Spinal cord (tissue), 10 donors: ENCODE results near the gene KRTAP10-6. TPM values are rescaled to one million over a fixed set of nuclear protein-coding genes. Genes with fewer than 3 reads are reported as not detected.
"Not testable (repeated sequence)": the region's sequence is repeated elsewhere in the genome, so short reads cannot be mapped to it uniquely, and the experiment has no call there.

Experiments
- DNase-seq, 6 donors: peaks; one replicate each; pipeline versions ENCODE4 v3.0.0 to v3.0.0-alpha.2; 2013 to 2015; ENCODE audit warnings: low spot score in 6 of 6, low read depth in 4 of 6
- H3K27ac ChIP-seq: one replicate; pipeline ENCODE4 v1.5.1; 2013; ENCODE audit warnings: low read depth, low read length, control low read depth
- H3K27me3 ChIP-seq: one replicate; pipeline ENCODE4 v1.6.1; 2013; ENCODE audit warnings: low read length; ENCODE audit not compliant: control insufficient read depth, insufficient read depth
- H3K36me3 ChIP-seq: one replicate; pipeline ENCODE4 v1.6.1; 2013; ENCODE audit warnings: low read length; ENCODE audit not compliant: control insufficient read depth, insufficient read depth
- H3K4me1 ChIP-seq: one replicate; pipeline ENCODE4 v1.6.1; 2013; ENCODE audit warnings: low read length; ENCODE audit not compliant: control insufficient read depth, insufficient read depth
- H3K4me3 ChIP-seq: one replicate; pipeline ENCODE4 v1.5.1; 2013; ENCODE audit warnings: low read depth, low read length, control low read depth
- H3K9me3 ChIP-seq: one replicate; pipeline ENCODE4 v1.6.1; 2013; ENCODE audit warnings: low read length; ENCODE audit not compliant: control insufficient read depth, insufficient read depth
- WGBS: methylation state at CpG from one replicate; pipeline ENCODE4 v1.1.5; 2013; ENCODE audit warnings: missing lambda C conversion rate; ENCODE audit not compliant: insufficient coverage; 5-methylcytosine and 5-hydroxymethylcytosine counted together
- polyA plus RNA-seq, 2 donors: library from polyadenylated mRNA; unstranded; fragments of 120-200 nt; gene quantifications; one replicate each; pipeline ENCODE4 v1.2.1, GENCODE V29; 2013; ENCODE audit not compliant: insufficient read length in 2 of 2
- total RNA-seq, 2 donors: library from RNA; depleted of rRNA in 1 of 2; stranded (reverse); fragments of 120-200 nt in 1 of 2; fragments of >200 nt in 1 of 2; gene quantifications; one replicate each; pipeline versions ENCODE4 v1.2.3 to v1.2.4, GENCODE V29; 2013 to 2014
- donor health status: healthy.

KRTAP10-6 gene
- total and polyA plus RNA-seq, 4 donors: not detected

DNA sequence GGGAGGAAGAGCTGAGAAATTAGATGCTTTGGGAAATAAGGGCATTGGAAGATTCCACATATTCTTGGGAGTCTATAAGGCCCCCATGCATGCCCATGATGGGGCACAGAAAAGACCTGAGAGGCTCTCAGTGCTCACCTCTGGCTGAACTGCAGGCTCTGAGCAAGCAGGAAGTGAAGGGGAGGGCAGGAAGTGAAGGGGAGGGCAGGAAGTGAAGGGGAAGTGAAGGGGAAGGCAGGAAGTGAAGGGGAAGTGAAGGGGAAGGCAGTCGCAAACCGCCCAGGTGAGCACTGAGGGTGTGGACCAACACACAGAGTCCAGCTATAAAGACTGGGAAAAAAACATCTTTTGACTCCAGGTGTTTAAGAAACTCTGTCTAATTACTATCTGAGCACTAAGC is 38.1 kb upstream of the KRTAP10-6 start:
- whole genome bisulfite sequencing: 80% methylated on average over 2 of the region's 2 CpGs

DNA sequence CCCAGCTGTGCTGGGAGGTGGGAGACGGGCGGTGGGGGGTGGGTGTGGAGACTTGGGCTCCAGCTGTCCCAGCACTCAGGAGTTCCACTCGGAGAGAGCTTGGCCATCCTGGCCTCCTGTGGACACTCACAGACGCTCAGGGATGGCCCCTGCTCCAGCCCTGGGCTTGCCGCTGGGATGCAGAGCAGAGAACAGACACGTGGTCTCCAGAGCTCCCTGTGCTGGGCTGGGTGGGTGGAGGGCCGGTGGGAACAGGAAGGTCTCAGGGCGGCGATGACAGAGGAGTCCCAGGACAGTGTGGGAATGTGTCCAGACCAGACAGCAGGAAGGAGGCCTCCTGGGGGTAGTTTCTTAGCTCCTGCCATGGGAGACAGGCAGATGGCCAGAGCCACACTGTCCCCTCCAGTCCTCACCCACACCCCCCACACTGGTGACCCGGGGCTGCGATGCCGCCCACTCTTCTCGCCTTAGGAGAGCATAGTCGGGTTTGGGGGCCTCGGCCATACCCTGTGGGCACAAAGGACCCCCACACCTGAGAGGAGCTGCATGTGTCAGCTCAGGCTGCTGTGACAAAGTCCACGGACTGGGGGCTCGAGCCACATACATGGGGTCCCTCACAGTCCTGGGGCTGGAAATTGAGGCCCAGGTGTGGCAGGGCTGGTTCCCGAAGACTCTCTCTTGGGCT is 36.5 kb upstream of the KRTAP10-6 start:
- no peak overlapping the region for H3K4me3 ChIP-seq
- no peak overlapping the region for H3K27ac ChIP-seq
- peaks cover 3% of the 10 kb centered on the region for H3K4me1 ChIP-seq
- no peaks in the 10 kb centered on the region for H3K36me3 ChIP-seq
- WGBS: 70% methylated on average over 18 of the region's 18 CpGs
- DNase-seq: no peak
- H3K9me3 ChIP-seq: peaks cover 7% of the 10 kb centered on the region
- no peaks in the 10 kb centered on the region for H3K27me3 ChIP-seq

More for the DNA sequence above, 38.1 kb upstream of the KRTAP10-6 start:
- no peaks in the 10 kb centered on the region for H3K27me3 ChIP-seq
- peaks cover 3% of the 10 kb centered on the region for H3K4me1 ChIP-seq
- H3K9me3 ChIP-seq: peaks cover 7% of the 10 kb centered on the region
- H3K36me3 ChIP-seq: no peaks in the 10 kb centered on the region
- no peak overlapping the region for H3K27ac ChIP-seq
- DNase-seq: no peak
- no peak overlapping the region for H3K4me3 ChIP-seq

DNA sequence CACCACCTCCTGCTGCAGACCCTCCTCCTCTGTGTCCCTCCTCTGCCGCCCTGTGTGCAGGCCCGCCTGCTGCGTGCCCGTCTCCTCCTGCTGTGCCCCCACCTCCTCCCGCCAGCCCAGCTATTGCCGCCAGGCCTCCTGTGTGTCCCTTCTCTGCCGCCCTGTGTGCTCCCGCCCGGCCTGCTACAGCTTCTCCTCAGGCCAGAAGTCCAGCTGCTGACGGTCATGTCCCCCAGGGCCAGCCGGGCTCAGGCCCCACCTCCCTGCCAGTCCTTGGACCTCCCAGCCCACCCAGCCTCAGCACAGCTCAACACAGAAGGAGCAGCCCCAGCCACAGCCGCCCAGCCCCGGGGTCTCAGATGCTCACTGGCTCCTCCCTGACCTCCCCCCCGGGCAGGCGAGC is 35.5 kb upstream of the KRTAP10-6 start:
- H3K9me3 ChIP-seq: peaks cover 12% of the 10 kb centered on the region
- H3K4me1 ChIP-seq, H3K27me3 ChIP-seq, DNase-seq, H3K27ac ChIP-seq, H3K36me3 ChIP-seq, H3K4me3 ChIP-seq: not testable (repeated sequence)
- WGBS: 48% methylated on average over 10 of the region's 15 CpGs

GRCh38 chr21:44627181-44627822 is 35.0 kb upstream of the KRTAP10-6 start:
- not testable (repeated sequence) for H3K36me3 ChIP-seq, H3K4me3 ChIP-seq, H3K27me3 ChIP-seq, H3K4me1 ChIP-seq, DNase-seq, H3K27ac ChIP-seq
- H3K9me3 ChIP-seq: peaks cover 12% of the 10 kb centered on the region
- WGBS: 72% methylated on average over 15 of the region's 20 CpGs

DNA sequence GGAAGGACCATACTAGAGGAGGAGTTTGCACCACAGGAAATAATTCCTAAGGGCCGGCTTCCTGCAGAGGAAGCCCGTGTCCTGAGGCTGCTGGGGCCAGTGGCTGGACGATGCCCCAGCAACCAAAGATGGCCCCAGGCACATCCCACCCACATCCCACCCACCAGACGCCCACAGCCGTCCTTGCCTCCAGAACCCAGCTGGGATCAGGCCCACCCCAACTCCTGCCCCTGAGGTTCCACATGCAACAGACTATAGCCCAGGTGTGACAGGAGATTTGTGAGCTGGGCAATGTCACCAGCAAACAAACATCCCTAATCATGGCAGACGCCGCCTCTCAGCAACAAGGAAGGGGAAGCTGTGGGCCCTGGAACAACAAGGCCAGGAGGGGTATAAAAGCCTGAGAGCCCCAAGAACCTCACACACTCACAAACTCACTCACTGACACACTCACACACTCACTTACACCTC is 34.4 kb upstream of the KRTAP10-6 start, which contains the start of gene KRTAP10-9:
Gene KRTAP10-9 (plus strand): TSS at position 421 of the 471 bp plus-strand sequence. CDS start 79 bp downstream, outside the sequence.
- 68% methylated on average over 7 of the region's 7 CpGs for WGBS

GRCh38 chr21:44626262-44626661 is 34.0 kb upstream of the KRTAP10-6 start:
- Histone ChIP-seq H3K4me3 (no peak overlapping the region), H3K9me3 (peaks cover 7% of the 10 kb centered on the region), H3K36me3 (no peaks in the 10 kb centered on the region), H3K4me1 (peaks cover 3% of the 10 kb centered on the region), H3K27ac (no peak overlapping the region), H3K27me3 (no peaks in the 10 kb centered on the region)
- 78% methylated on average over 10 of the region's 10 CpGs for WGBS
- no peak for DNase-seq

More for the DNA sequence above, 34.4 kb upstream of the KRTAP10-6 start, which contains the start of gene KRTAP10-9:
- Histone ChIP-seq H3K27ac (no peak within 1 kb of the TSS), H3K4me1 (peaks cover 3% of the 10 kb centered on the region), H3K4me3 (no peak within 1 kb of the TSS), H3K27me3 (no peaks in the 10 kb centered on the region), H3K9me3 (peaks cover 9% of the 10 kb centered on the region), H3K36me3 (no peaks in the 10 kb centered on the region)
- no peak for DNase-seq

DNA sequence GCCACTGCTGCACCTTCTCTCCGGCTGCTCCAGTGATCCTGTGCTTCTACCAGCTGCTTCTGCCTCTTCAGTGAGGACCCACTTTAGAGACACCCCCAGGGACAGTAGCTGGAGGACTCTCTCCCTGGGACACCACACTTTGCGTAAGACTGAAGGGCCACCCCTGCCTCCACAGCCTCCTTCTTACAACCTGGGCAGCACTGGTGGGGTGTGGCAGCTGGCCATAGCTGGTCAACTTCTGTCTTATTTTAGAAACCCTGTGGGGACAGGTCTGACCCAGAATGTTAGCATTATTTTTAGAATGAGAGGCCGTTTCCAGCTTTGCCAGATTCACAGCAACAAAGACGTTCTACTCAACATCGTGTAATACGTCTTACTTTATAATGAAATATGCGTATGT is 33.5 kb upstream of the KRTAP10-6 start:
- peaks cover 7% of the 10 kb centered on the region for H3K9me3 ChIP-seq
- peaks cover 3% of the 10 kb centered on the region for H3K4me1 ChIP-seq
- H3K4me3 ChIP-seq: no peak overlapping the region
- no peak for DNase-seq
- H3K36me3 ChIP-seq: no peaks in the 10 kb centered on the region
- no peak overlapping the region for H3K27ac ChIP-seq
- H3K27me3 ChIP-seq: no peaks in the 10 kb centered on the region
- 92% methylated on average over 2 of the region's 7 CpGs for WGBS

DNA sequence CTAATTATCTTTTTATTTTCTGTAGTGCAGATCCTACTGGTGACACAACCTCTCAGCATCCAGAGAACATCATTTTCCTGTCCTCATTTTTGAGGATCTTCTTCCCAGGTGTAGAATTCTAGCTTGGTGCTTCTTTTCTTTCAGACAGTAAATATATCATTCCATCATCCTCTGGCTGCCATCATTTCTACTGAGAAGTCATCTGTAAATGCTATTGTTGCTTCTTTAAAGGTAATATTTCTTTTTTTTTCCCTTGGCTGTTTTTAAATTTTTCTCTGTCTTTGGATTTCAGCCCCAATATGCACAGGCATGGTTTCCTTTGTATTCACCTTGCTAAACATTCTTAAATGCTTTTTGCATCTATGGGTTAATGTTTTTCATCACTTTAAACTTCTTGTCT is 31.3 kb upstream of the KRTAP10-6 start:
- DNase-seq: no peak
- Histone ChIP-seq H3K27me3 (no peaks in the 10 kb centered on the region), H3K9me3 (peaks cover 5% of the 10 kb centered on the region), H3K4me3 (no peak overlapping the region), H3K4me1 (peaks cover 3% of the 10 kb centered on the region), H3K27ac (no peak overlapping the region), H3K36me3 (no peaks in the 10 kb centered on the region)

GRCh38 chr21:44619886-44620285 is 27.6 kb upstream of the KRTAP10-6 start:
- Histone ChIP-seq H3K27me3 (no peaks in the 10 kb centered on the region), H3K27ac (no peak overlapping the region), H3K4me3 (no peak overlapping the region), H3K36me3 (no peaks in the 10 kb centered on the region), H3K4me1 (no peaks in the 10 kb centered on the region), H3K9me3 (peaks cover 5% of the 10 kb centered on the region)
- WGBS: 82% methylated on average over 5 of the region's 6 CpGs
- no peak for DNase-seq

DNA sequence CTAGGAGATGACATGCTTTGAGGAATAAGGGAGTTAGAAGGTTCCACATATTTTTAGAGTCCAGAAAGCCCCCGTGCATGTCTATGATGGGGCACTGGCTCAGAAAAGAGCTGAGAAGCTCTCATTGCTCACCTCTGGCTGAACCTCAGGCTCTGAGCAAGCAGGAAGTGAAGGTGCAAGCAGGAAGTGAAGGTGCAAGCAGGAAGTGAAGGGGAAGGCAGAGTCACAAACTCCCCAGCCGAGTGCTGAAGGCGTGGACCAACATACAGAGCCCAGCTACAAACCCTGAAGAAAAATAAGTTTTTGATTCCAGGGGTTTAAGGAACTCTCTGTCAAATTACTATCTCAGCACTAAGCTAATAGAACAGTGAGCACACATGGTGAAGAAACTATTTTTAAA is 26.6 kb upstream of the KRTAP10-6 start:
- Histone ChIP-seq H3K4me3 (no peak overlapping the region), H3K27ac (no peak overlapping the region), H3K36me3 (no peaks in the 10 kb centered on the region), H3K27me3 (no peaks in the 10 kb centered on the region), H3K9me3 (peaks cover 5% of the 10 kb centered on the region), H3K4me1 (no peaks in the 10 kb centered on the region)
- no peak for DNase-seq
- WGBS: 86% methylated on average over 1 of the region's 3 CpGs
